SU-DHL-6 (cell line): ENCODE results near the gene WDR73.

Experiments used
- EZH2phosphoT487 ChIP-seq: fragments of 200-600 bp; sonication (generic), shearing (Covaris generic); conservative IDR thresholded peaks from 2 replicates; pipeline ENCODE4 v1.6.1; 2018; ENCODE audit warnings: mild to moderate bottlenecking, antibody characterized with exemption, low read length, moderate library complexity, mixed read lengths
- TF ChIP-seq, protein P1 (sequence below): fragments of 200-600 bp; sonication (generic); IDR thresholded peaks from one replicate; pipeline ENCODE4 v1.5.1; 2017; ENCODE audit warnings: antibody characterized with exemption, mild to moderate bottlenecking, low read length, moderate library complexity; ENCODE audit not compliant: insufficient read depth, poor library complexity, severe bottlenecking

DNA sequence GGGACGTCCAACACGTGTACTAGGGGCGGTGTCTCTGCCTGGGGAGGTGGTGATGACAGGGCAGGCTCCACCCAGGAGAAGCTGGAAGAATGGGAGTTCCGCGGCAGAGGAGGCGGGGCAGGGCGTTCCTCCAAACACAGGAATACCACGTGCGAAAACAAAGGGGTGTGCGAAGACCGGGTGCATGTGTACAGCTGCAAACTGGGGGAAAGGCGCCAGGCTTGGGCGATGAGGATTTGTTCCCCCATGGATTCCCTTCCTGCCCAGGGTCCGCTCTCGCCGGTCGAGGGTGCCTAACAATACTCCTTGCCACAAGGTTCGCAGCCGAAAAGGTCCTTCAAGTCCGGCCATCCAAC is 53.8 kb downstream of the WDR73 start:
- TF ChIP-seq, protein P1, sequence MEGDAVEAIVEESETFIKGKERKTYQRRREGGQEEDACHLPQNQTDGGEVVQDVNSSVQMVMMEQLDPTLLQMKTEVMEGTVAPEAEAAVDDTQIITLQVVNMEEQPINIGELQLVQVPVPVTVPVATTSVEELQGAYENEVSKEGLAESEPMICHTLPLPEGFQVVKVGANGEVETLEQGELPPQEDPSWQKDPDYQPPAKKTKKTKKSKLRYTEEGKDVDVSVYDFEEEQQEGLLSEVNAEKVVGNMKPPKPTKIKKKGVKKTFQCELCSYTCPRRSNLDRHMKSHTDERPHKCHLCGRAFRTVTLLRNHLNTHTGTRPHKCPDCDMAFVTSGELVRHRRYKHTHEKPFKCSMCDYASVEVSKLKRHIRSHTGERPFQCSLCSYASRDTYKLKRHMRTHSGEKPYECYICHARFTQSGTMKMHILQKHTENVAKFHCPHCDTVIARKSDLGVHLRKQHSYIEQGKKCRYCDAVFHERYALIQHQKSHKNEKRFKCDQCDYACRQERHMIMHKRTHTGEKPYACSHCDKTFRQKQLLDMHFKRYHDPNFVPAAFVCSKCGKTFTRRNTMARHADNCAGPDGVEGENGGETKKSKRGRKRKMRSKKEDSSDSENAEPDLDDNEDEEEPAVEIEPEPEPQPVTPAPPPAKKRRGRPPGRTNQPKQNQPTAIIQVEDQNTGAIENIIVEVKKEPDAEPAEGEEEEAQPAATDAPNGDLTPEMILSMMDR: no peak
- TF ChIP-seq EZH2phosphoT487: no peak
